Osteocyte (in vitro differentiated cells): Measurements from ENCODE around the gene TRIM41. TPM values are rescaled to one million over a fixed set of nuclear protein-coding genes. Genes with fewer than 3 reads are reported as not detected.
A peak's percentile ranks its signal among the peaks of the same experiment; 100 is the strongest.

Experiments used
- DNase-seq: peaks from one replicate; pipeline ENCODE4 v3.0.0; 2021; ENCODE audit warnings: mixed read lengths; ENCODE audit not compliant: unreplicated experiment; ENCODE audit errors: extremely low spot score
- H3K27ac Mint-ChIP-seq: one replicate; pipeline ENCODE4 v1.8.0; 2021; ENCODE audit warnings: mild to moderate bottlenecking, mixed read lengths; ENCODE audit not compliant: unreplicated experiment
- H3K27me3 Mint-ChIP-seq: one replicate; pipeline ENCODE4 v1.8.0; 2021; ENCODE audit warnings: mixed read lengths; ENCODE audit not compliant: unreplicated experiment
- H3K36me3 Mint-ChIP-seq: one replicate; pipeline ENCODE4 v1.8.0; 2021; ENCODE audit warnings: mixed read lengths; ENCODE audit not compliant: unreplicated experiment
- H3K4me1 Mint-ChIP-seq: one replicate; pipeline ENCODE4 v1.8.0; 2021; ENCODE audit warnings: mixed read lengths; ENCODE audit not compliant: unreplicated experiment
- H3K4me3 Mint-ChIP-seq: one replicate; pipeline ENCODE4 v1.8.0; 2021; ENCODE audit warnings: mild to moderate bottlenecking, moderate library complexity, mixed read lengths; ENCODE audit not compliant: unreplicated experiment
- H3K9me3 Mint-ChIP-seq: one replicate; pipeline ENCODE4 v1.8.0; 2021; ENCODE audit warnings: mixed read lengths; ENCODE audit not compliant: unreplicated experiment
- total RNA-seq: library from RNA; stranded (reverse); gene quantifications from 2 replicates; pipeline ENCODE4 v1.2.1, GENCODE V29; 2021
- TF ChIP-seq, protein P1 (sequence below): fragments of 200-600 bp; sonication (generic); IDR thresholded peaks from 2 replicates; pipeline ENCODE4 v1.5.0; 2021; ENCODE audit warnings: antibody characterized with exemption, mild to moderate bottlenecking, moderate library complexity

The TRIM41 gene
- total RNA-seq, 1 donor from 2014 or later, result 27.1 TPM

DNA sequence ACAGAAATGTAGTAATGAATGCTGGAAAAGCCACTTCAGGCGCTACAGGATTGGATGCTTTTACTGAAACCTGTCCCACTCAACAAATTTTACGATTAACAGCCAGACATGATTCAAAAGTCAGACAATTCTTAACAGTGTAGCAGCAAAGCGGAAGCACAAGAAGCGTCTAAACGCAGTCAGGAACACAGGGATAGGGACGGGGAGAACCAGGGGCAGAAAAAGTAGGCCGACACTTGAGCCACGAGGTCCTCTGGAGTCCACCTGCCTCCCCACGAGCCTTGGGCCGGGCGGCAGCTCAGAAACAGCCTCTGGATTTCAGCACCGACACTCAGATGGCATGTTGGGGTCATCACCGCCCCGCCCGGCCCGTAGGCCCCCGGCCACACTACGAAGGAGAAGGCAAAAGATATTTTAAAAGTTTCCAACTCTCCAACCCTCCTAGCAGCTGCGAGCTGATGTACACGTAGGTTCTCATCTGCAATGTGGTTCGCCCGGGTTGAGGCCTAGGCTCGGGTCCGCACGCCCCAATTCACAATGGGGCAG lies 20.0 kb downstream of the TRIM41 start:
- Mint-ChIP-seq H3K9me3 (no peaks in the 10 kb centered on the region), H3K27me3 (no peaks in the 10 kb centered on the region), H3K4me3 (peak overlapping the region; percentile 94), H3K27ac (peak overlapping the region; percentile 100), H3K36me3 (peaks cover 26% of the 10 kb centered on the region), H3K4me1 (peaks cover 52% of the 10 kb centered on the region)
- TF ChIP-seq, protein P1, sequence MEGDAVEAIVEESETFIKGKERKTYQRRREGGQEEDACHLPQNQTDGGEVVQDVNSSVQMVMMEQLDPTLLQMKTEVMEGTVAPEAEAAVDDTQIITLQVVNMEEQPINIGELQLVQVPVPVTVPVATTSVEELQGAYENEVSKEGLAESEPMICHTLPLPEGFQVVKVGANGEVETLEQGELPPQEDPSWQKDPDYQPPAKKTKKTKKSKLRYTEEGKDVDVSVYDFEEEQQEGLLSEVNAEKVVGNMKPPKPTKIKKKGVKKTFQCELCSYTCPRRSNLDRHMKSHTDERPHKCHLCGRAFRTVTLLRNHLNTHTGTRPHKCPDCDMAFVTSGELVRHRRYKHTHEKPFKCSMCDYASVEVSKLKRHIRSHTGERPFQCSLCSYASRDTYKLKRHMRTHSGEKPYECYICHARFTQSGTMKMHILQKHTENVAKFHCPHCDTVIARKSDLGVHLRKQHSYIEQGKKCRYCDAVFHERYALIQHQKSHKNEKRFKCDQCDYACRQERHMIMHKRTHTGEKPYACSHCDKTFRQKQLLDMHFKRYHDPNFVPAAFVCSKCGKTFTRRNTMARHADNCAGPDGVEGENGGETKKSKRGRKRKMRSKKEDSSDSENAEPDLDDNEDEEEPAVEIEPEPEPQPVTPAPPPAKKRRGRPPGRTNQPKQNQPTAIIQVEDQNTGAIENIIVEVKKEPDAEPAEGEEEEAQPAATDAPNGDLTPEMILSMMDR, result no peak
- DNase-seq, result no peak

DNA sequence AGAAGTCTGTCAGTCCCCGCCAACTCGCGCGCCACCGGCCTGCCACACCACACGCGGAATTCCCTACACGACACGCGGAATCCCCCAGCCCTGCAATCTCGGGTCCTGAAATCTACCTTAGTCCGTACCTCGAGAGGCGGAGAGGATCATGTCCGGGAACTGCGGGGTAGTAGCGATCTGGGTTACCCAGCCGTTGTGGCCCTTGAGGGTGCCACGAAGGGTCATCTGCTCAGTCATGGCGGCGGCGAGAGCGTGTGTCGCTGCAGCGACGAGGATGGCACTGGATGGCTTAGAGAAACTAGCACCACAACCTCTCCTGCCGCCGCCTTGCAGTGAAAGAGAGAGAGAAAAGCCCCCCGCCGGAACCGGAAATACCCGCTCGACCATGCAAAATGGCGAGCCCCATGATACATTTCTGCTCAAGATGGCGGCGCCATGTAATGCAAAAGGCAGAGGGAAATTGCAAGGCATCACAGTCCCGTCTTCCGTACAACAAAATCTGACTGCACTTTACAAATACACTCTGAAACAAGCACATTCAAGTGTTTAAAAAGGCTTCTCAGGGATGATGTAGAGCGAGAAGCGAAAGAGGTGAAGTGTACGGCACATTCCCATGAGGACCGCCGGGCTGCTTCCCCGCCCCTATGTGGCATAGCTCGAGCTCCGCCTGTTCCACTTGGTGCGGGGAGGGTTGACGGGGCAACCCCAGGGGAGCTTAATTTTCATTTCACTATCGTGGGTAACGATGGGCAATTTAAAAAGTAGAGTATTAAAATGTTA lies 20.7 kb downstream of the TRIM41 start, which contains the start of gene RACK1:
Gene RACK1 (minus strand): TSS at position 343 of the 780 bp plus-strand sequence. CDS start 106 bp downstream, at position 237.
- peak within 1 kb of the TSS; percentile 94 for H3K4me3 Mint-ChIP-seq
- no peaks in the 10 kb centered on the region for H3K27me3 Mint-ChIP-seq
- peak; percentile 94 for DNase-seq
- H3K27ac Mint-ChIP-seq, result peak within 1 kb of the TSS; percentile 100
- peaks cover 57% of the 10 kb centered on the region for H3K4me1 Mint-ChIP-seq
- no peaks in the 10 kb centered on the region for H3K9me3 Mint-ChIP-seq
- TF ChIP-seq, protein P1, result no peak
- H3K36me3 Mint-ChIP-seq, result peaks cover 21% of the 10 kb centered on the region

DNA sequence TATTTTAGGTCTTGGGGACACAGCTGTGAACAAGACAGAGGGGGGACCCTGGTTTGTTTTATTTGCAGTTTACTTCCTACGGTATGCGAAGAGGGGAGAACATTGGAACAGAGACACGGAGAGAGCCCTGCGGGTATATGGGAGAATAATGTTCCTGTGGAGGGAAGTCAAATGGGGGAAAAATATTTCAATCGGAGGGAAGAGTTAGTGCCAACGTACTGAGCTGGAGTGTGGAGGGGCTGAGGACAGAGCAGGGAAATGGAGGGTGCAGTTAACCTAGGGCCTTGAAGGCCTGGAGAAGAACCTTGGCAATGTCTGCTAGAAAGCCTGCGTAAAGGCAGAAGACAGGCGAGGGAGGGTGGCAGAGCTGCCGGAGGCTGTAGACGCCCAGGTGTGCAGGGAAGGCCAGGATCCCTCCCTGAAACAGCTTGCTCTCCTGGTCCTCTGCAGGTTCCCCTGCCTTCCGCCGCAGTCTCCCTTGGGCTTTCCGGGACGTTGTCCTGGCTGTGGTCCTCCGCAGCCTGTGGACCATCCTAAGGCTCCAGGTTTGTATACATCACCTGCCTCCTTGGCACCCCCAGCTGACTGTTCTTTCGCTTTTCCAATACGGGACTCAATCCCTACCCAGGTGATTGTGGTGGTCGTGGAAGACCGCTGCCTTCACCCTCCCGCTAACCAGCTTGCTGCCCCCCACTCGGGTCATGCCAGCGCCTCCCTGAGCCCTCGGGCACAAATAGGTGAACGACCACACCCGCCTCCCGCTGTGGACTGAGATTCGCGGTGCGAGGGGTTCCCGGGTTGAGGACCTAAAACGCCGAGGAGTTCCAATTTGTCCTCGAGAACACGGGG lies 22.6 kb downstream of the TRIM41 start:
- DNase-seq, result no peak
- Mint-ChIP-seq H3K27me3 (no peaks in the 10 kb centered on the region), H3K4me1 (peaks cover 76% of the 10 kb centered on the region), H3K36me3 (peaks cover 12% of the 10 kb centered on the region), H3K9me3 (no peaks in the 10 kb centered on the region), H3K27ac (peak overlapping the region; percentile 100), H3K4me3 (peak overlapping the region; percentile 92)
- TF ChIP-seq, protein P1, result no peak

DNA sequence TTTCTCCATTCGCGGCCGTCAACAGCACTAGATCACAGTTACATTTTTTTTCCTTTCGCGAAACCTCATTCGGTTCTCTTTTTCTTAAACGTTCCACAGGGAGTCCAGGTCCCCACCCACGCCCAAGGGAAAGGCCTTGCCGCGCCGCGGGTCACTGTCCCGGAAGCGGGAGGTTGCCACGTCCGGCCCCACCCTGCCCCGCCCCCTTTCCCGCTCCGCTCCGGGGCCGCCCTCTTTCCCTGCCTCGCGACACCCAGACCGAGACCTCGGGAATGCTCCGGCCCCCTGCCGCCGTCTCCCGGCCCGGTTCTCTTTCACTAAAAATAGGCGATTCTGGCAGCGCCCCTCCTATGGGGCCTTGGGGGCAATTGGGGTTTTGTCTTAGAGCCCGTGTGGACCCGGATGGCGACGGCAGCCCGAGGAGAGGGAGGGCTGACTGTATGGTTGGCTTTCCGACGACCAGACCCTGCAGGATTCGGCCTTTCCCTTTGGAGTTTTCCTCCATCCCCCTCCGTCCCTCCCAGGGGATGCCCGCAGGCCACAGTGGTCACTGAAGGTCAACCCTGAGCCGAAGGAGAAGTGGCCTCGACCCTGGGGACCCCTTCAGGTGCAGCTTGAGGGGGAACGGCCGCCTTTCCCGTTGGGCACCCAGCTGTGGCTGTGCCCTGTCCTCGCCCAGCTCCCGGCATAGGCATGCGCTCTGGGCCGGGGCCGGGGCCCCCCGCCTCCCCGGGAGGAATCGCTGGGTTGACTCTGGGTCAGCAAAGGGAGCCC lies 23.4 kb downstream of the TRIM41 start:
- H3K36me3 Mint-ChIP-seq, result peaks cover 12% of the 10 kb centered on the region
- H3K27ac Mint-ChIP-seq, result peak overlapping the region; percentile 100
- peak; percentile 96 for DNase-seq
- peak overlapping the region; percentile 92 for H3K4me3 Mint-ChIP-seq
- H3K27me3 Mint-ChIP-seq, result no peaks in the 10 kb centered on the region
- no peaks in the 10 kb centered on the region for H3K9me3 Mint-ChIP-seq
- TF ChIP-seq, protein P1, result no peak
- peaks cover 73% of the 10 kb centered on the region for H3K4me1 Mint-ChIP-seq
